Right atrium auricular region (tissue), 2 donors: ENCODE results near the gene MSH5. TPM values are rescaled to one million over a fixed set of nuclear protein-coding genes. Genes with fewer than 3 reads are reported as not detected.
"Not testable (repeated sequence)": the region's sequence is repeated elsewhere in the genome, so short reads cannot be mapped to it uniquely, and the experiment has no call there.

ENCODE experiments used
- DNase-seq: peaks from one replicate; pipeline ENCODE4 v3.0.0-alpha.2; 2019; ENCODE audit warnings: low spot score
- H3K27ac ChIP-seq, 2 donors: fragments of 200-600 bp; sonication (generic); 1 replicate in 1 of 2; 2 replicates in 1 of 2; pipeline ENCODE4 v1.5.1; 2016 to 2019
- H3K27me3 ChIP-seq, 2 donors: fragments of 200-600 bp; sonication (generic); one replicate each; pipeline versions ENCODE4 v1.5.1 to v1.6.0; 2017 to 2019
- H3K36me3 ChIP-seq: fragments of 200-600 bp; sonication (generic); one replicate; pipeline ENCODE4 v1.5.1; 2016
- H3K4me1 ChIP-seq, 2 donors: fragments of 200-600 bp; sonication (generic); one replicate each; pipeline versions ENCODE4 v1.5.1 to v1.6.0; 2017 to 2019
- H3K4me3 ChIP-seq, 2 donors: fragments of 200-600 bp; sonication (generic); 1 replicate in 1 of 2; 2 replicates in 1 of 2; pipeline ENCODE4 v1.5.1; 2017 to 2019; ENCODE audit warnings: mild to moderate bottlenecking in 1 of 2, moderate library complexity in 1 of 2
- H3K9me3 ChIP-seq, 2 donors: fragments of 200-600 bp; sonication (generic); one replicate each; pipeline ENCODE4 v1.5.1; 2019
- total RNA-seq, 2 donors: library from RNA; depleted of rRNA; stranded (reverse); fragments of >200 nt; gene quantifications; one replicate each; pipeline ENCODE4 v1.1.0, GENCODE V29; 2016
- TF ChIP-seq, protein P1 (sequence below), 2 donors: fragments of 200-600 bp; sonication (generic); IDR thresholded peaks; one replicate each; pipeline ENCODE4 v1.5.1; 2019; ENCODE audit warnings: antibody characterized with exemption in 2 of 2

MSH5 gene
- total RNA-seq, 2 donors from 2014 or later = 0.37 to 0.98 TPM

- peak; percentile 90 for DNase-seq
These were observed 56.0 kb downstream of the MSH5 start, which contains the start of gene VARS1 for GRCh38 chr6:31795616-31796298. Gene VARS1, minus strand, starts transcription at chr6:31795752. Its CDS starts 535 bp downstream, at chr6:31795217.

GRCh38 chr6:31796993-31797385 lies 57.2 kb downstream of the MSH5 start:
- Histone ChIP-seq H3K27me3 (no peaks in the 10 kb centered on the region), H3K27ac (no peak overlapping the region), H3K4me1 (peaks cover 0 to 12% of the 10 kb centered on the region in 2 donors), H3K36me3 (peaks cover 6% of the 10 kb centered on the region), H3K4me3 (no peak overlapping the region), H3K9me3 (no peaks in the 10 kb centered on the region)
- DNase-seq = no peak
- TF ChIP-seq, protein P1, sequence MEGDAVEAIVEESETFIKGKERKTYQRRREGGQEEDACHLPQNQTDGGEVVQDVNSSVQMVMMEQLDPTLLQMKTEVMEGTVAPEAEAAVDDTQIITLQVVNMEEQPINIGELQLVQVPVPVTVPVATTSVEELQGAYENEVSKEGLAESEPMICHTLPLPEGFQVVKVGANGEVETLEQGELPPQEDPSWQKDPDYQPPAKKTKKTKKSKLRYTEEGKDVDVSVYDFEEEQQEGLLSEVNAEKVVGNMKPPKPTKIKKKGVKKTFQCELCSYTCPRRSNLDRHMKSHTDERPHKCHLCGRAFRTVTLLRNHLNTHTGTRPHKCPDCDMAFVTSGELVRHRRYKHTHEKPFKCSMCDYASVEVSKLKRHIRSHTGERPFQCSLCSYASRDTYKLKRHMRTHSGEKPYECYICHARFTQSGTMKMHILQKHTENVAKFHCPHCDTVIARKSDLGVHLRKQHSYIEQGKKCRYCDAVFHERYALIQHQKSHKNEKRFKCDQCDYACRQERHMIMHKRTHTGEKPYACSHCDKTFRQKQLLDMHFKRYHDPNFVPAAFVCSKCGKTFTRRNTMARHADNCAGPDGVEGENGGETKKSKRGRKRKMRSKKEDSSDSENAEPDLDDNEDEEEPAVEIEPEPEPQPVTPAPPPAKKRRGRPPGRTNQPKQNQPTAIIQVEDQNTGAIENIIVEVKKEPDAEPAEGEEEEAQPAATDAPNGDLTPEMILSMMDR (IDR thresholded peaks at IDR 0.05) = no peak

More at GRCh38 chr6:31795616-31796298, 56.0 kb downstream of the MSH5 start, which contains the start of gene VARS1:
- TF ChIP-seq, protein P1 (IDR thresholded peaks at IDR 0.05) = peak; percentile 68 to 86
- no peaks in the 10 kb centered on the region for H3K9me3 ChIP-seq
- no peaks in the 10 kb centered on the region for H3K27me3 ChIP-seq
- H3K27ac ChIP-seq = peak within 1 kb of the TSS; percentile 88 to 94
- peaks cover 0 to 12% of the 10 kb centered on the region in 2 donors for H3K4me1 ChIP-seq
- H3K36me3 ChIP-seq = peaks cover 2% of the 10 kb centered on the region
- peak within 1 kb of the TSS; percentile 67 to 95 for H3K4me3 ChIP-seq

DNA sequence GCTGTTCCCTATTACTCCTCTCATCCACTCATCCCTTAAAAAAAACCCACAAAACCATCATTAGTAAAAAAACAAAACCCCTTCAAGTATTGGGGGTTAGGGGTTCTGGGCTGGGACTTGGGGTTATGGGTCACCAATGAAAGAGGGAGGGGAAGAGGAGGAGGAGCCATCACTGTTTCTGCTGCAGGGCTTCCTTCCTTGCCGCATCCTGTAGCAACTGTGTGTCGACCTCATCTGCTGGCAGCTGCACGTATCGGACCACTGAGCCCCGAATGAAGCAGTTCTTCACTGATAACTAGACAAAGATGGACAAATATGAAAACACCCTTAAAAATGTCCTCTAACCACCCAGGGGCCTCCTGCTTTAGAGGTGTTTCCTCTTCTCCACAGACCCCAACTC lies 57.8 kb downstream of the MSH5 start:
- TF ChIP-seq, protein P1 (IDR thresholded peaks at IDR 0.05) = no peak
- H3K4me3 ChIP-seq = no peak overlapping the region
- no peak overlapping the region for H3K27ac ChIP-seq
- H3K36me3 ChIP-seq = peaks cover 12% of the 10 kb centered on the region
- H3K9me3 ChIP-seq = no peaks in the 10 kb centered on the region
- DNase-seq = no peak
- H3K27me3 ChIP-seq = no peaks in the 10 kb centered on the region
- peaks cover 0 to 12% of the 10 kb centered on the region in 2 donors for H3K4me1 ChIP-seq

- DNase-seq = no peak
- H3K27ac ChIP-seq = no peak overlapping the region
- peaks cover 0 to 4% of the 10 kb centered on the region in 2 donors for H3K4me1 ChIP-seq
- peaks cover 12% of the 10 kb centered on the region for H3K36me3 ChIP-seq
- TF ChIP-seq, protein P1 (IDR thresholded peaks at IDR 0.05) = no peak
- no peaks in the 10 kb centered on the region for H3K9me3 ChIP-seq
- no peaks in the 10 kb centered on the region for H3K27me3 ChIP-seq
- H3K4me3 ChIP-seq = no peak overlapping the region
These were observed 60.0 kb downstream of the MSH5 start for GRCh38 chr6:31799781-31800180.

GRCh38 chr6:31801031-31801927 lies 61.5 kb downstream of the MSH5 start:
- not testable (repeated sequence) for DNase-seq
- H3K36me3 ChIP-seq = peaks cover 12% of the 10 kb centered on the region

DNA sequence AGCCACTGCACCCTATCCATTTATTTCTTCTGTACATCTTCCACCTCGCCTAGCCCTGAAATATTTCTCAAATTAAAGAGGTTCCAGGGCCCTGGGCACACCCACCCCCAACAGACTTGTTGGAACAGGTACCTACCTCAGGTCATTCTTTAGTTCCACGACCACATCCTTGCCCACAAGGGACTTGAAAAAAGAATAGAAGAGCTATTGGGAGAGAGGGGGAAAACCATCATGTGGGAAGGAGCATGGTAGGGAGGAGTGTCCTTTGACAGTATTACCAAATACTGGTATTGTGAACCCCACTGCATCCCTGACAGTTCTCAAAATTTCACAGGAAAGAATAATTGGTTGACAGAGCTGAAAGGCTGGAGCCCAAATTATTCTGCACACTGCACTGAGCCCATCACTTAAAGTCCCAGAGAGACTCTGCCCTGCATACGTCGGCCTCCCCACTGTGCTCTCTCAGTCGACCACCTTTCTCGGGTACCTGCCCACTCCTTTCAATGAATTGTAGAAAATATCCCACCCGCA lies 66.2 kb downstream of the MSH5 start:
- peak overlapping the region; percentile 46 to 62 for H3K4me3 ChIP-seq
- TF ChIP-seq, protein P1 (IDR thresholded peaks at IDR 0.05) = no peak
- H3K27me3 ChIP-seq = no peaks in the 10 kb centered on the region
- peaks cover 12% of the 10 kb centered on the region for H3K36me3 ChIP-seq
- DNase-seq = no peak
- H3K9me3 ChIP-seq = no peaks in the 10 kb centered on the region
- H3K4me1 ChIP-seq = peaks cover 0 to 17% of the 10 kb centered on the region in 2 donors
- peak overlapping the region; percentile 90 to 93 for H3K27ac ChIP-seq

More at GRCh38 chr6:31801031-31801927, 61.5 kb downstream of the MSH5 start:
- H3K4me3 ChIP-seq, H3K27me3 ChIP-seq, H3K27ac ChIP-seq, H3K9me3 ChIP-seq: not testable (repeated sequence)
- H3K4me1 ChIP-seq = peaks cover 0 to 10% of the 10 kb centered on the region in 2 donors
